Suppressor macrophage treated with lipopolysaccharide for 1 hour (primary cell): ENCODE measurements around the gene AFAP1.

Source experiments
- DNase-seq, 3 donors: peaks; one replicate each; pipeline ENCODE4 v3.0.0-alpha.2; 2020 to 2022

AFAP1 gene

DNA sequence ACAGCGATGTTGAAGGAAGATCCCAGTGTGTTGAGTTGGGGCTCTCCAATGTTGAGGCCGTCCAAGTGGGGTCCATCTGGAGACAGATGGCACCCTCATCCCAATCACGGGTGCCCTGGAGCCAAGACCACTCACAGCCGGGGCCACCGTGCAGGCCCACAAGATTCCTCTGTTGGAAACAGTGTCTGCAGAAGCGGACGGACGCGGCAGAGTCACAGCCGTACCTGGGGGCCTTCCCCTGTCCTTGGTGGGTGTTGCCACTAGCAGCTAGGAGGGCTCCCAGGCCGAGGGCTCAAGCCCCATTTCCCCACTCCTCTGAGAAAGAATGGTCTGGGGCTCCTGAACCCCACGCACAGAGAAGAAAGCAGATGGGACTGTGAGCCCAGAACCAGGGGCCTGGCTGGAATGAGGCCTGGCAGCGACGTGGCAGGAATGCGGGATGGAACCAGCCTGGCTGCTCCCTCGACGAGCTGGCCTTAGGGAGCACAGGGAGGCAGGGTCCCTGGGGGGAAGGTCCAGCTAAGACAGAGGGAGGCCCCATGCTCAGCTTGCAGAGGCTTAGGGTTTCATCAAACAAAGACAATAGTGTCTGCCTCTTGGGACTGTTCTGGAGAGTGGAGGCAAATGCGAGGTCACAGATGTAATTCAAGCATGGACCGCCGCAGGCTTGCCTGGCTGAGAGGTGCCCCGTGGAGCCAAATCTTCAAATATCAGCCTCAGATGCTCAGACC, 228.9 kb downstream of the AFAP1 start:
- DNase-seq = no peak

DNA sequence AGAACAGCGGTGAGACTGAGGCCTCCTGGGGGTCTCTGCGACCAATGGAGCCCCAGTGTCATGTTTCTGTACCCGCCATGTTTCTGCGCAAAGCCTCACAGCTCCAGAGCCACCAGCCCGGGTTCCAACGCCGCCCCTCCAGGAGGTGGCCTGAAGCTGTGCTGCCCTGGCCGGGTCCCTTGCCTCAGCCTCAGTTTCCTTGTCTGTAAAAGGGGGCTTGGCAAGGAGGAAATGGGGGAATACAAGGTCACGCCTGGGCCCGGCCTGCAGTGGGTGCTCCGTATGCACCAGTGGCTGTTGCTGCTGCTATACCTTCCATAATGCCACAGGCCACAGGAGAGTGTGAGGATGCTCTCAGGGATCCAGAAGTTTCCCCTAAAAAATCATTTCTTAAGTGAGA, 229.5 kb downstream of the AFAP1 start:
- no peak for DNase-seq

DNA sequence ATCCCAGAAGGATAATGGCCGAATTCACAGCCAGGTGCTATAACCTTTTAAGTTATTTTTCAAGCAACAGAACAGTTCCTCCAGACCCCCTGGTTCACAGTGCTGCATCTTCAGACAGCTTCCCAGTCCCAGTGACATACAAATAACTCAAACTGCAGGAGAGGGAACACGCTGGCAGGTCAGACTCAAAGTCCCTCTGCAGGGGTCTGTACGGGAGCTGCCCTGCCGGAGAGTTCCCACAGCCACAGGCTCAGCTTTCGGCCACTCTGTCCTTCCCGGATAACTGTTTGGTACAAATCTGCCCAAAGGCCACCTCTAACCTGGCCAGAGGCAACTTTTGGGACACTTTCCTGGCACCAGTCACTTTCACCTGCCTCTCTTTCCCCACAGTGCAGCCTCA, 230.2 kb downstream of the AFAP1 start:
- no peak for DNase-seq

DNA sequence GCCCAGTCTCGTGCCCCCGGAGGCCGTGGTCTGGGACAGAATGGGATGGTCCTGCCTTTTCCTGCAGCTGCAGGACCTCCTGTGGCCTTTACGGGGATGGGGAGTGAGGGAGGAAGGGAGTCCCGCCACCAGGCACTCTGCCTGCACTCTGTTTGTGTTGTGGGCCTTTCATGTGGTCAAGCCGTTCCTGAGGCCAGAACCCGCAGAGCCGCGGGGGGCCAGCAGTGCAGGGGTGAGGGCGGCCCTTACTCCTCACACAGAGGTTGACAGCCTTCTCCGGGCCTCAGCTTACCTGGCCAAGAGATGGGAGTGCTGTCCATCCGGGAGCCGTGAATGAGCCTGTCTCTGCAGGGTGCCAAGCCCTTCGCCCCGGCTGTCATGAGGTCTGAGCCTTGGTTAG, 230.7 kb downstream of the AFAP1 start:
- DNase-seq = no peak
